BE2C (cell line): ENCODE measurements around the gene TMEM150C.

Source experiments
- DNase-seq: peaks from one replicate; pipeline ENCODE4 v3.0.0-alpha.2; 2020
- H3K27me3 ChIP-seq: fragments of 250-450 bp; sonication (Bioruptor Pico); 2 replicates; pipeline ENCODE4 v1.5.1; 2020; ENCODE audit warnings: mild to moderate bottlenecking
- H3K36me3 ChIP-seq: fragments of 250-450 bp; sonication (Bioruptor Pico); 2 replicates; pipeline ENCODE4 v1.5.1; 2020; ENCODE audit warnings: mild to moderate bottlenecking
- H3K4me1 ChIP-seq: fragments of 250-450 bp; sonication (Bioruptor Pico); 2 replicates; pipeline ENCODE4 v1.5.1; 2020
- H3K4me3 ChIP-seq: 2 replicates; pipeline ENCODE4 v1.5.1; 2011; ENCODE audit warnings: low read depth, low read length
- H3K9me3 ChIP-seq: fragments of 250-450 bp; sonication (Bioruptor Pico); 2 replicates; pipeline ENCODE4 v1.5.1; 2020
- TF ChIP-seq, protein P1 (sequence below): IDR thresholded peaks from 2 replicates; pipeline ENCODE4 v1.5.1; 2012; ENCODE audit warnings: mild to moderate bottlenecking, low read depth, low read length

TMEM150C gene

DNA sequence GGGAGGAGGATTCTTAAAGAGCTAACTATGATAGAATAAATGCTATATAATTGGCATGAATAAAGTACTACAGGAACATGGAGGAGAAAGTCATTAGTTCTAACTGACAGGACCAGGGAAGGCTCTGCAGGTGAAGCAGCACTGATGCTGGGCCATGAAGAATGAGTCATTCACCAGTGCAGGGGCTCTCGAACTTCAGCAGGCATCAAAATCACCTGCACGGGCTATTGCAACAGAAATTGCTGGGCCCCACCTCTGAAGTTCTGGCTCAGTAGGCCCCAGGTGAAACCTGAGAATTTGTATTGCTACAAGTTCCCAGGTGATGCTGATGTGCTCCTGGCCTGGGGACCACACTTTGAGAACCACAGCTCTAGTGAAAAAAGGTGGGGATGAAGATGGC is 33.7 kb downstream of the TMEM150C start:
- TF ChIP-seq, protein P1, sequence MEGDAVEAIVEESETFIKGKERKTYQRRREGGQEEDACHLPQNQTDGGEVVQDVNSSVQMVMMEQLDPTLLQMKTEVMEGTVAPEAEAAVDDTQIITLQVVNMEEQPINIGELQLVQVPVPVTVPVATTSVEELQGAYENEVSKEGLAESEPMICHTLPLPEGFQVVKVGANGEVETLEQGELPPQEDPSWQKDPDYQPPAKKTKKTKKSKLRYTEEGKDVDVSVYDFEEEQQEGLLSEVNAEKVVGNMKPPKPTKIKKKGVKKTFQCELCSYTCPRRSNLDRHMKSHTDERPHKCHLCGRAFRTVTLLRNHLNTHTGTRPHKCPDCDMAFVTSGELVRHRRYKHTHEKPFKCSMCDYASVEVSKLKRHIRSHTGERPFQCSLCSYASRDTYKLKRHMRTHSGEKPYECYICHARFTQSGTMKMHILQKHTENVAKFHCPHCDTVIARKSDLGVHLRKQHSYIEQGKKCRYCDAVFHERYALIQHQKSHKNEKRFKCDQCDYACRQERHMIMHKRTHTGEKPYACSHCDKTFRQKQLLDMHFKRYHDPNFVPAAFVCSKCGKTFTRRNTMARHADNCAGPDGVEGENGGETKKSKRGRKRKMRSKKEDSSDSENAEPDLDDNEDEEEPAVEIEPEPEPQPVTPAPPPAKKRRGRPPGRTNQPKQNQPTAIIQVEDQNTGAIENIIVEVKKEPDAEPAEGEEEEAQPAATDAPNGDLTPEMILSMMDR = no peak
- Histone ChIP-seq H3K27me3 (no peaks in the 10 kb centered on the region), H3K36me3 (no peaks in the 10 kb centered on the region), H3K4me1 (no peaks in the 10 kb centered on the region), H3K4me3 (no peak overlapping the region), H3K9me3 (no peaks in the 10 kb centered on the region)
- no peak for DNase-seq

DNA sequence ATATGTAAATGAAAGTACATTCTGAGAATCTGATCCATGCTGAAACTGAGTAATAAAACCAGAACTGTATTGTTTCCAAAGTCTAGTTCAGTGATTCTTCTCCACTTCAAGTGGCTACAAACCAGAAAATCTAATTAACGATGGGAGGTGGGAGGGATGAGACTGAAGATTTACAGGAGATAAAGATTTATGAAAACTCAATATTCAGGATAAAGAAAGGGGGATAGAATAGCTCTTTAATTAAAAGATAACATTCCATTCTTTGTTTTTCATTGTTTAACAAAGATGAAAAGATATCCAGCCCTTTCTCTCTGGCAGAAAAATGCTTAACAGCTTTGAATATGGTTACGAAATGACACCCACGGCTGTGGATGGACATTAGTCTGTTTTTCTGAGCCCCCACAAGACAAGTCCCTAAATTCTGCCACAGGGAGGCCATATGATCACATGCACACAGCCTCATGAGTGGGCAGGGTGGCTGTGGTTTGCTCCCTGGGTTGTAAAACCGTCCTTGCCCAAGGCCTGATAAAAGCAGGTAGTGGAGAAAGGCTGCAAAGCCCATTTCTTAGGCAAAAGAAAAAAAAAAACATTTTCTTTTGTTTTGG is 36.4 kb downstream of the TMEM150C start:
- Histone ChIP-seq H3K9me3 (no peaks in the 10 kb centered on the region), H3K4me1 (no peaks in the 10 kb centered on the region), H3K4me3 (no peak overlapping the region), H3K27me3 (no peaks in the 10 kb centered on the region), H3K36me3 (no peaks in the 10 kb centered on the region)
- no peak for DNase-seq
- TF ChIP-seq, protein P1 = no peak

DNA sequence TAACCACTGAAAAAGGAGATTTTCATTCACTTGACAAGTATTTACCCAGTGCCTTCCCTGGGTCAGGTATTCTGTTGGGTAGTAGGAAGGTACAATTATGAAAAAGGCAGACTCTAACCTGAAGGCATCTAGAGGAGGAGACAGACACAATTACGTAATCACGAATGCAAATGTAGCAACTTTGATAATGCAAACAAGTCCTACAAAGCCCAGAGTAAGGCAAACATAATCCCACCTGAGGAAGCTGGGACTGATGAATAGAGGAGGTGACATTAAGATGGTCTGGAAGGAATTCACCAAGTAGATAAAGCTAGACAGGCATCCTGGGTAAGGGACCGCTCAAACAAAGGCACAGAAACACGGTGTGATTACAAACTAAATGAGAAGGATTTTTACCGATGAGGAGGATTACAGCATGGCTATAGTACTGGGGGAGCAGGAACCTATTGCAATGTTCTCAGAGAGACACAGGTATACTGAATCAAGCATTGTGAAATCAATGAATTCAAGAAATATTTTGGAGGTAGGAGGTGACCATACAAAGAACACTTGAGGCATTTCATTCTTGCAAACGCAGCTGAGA is 37.1 kb downstream of the TMEM150C start:
- Histone ChIP-seq H3K4me1 (no peaks in the 10 kb centered on the region), H3K4me3 (no peak overlapping the region), H3K36me3 (no peaks in the 10 kb centered on the region), H3K27me3 (no peaks in the 10 kb centered on the region), H3K9me3 (no peaks in the 10 kb centered on the region)
- DNase-seq = no peak
- TF ChIP-seq, protein P1 = no peak

DNA sequence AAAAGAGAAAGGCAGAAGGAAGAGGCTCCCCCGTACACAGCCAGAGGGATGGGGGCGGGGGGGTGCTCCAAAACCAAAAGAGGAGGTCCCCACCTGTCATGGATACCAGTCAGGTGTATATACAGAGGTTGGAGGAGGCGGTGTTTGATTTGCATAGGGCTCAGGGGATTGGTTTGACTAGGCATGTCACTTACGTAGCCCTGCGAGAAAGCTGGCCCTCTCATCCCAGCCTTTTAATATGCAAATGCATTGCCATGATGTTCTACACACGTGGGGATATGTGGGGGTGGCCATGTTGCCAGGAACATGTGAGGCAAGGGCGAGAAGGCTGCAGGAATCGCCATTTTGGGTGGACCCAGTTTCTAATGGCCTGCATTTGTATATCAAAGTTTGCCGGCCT is 38.6 kb downstream of the TMEM150C start:
- Histone ChIP-seq H3K9me3 (no peaks in the 10 kb centered on the region), H3K36me3 (no peaks in the 10 kb centered on the region), H3K27me3 (no peaks in the 10 kb centered on the region), H3K4me1 (no peaks in the 10 kb centered on the region), H3K4me3 (no peak overlapping the region)
- DNase-seq = no peak
- TF ChIP-seq, protein P1 = no peak

DNA sequence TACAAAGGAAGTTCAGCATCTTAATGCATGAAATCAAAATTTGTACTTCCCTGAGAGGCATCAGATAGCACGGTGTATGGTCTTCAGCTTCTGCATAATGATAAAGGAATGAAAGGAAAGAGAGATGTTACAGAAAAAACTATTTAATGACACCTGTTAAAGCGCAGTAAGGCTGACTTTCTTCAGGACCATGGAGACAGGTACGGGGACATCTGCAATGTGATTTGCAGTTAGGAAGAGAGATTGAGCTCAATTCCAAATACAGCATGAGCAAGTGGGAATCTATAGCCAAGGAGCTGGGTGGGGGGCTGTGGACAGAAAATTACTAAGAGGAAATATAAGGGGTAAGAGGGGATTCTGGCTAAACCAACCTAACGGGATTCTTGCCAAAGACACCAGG is 39.3 kb downstream of the TMEM150C start:
- Histone ChIP-seq H3K27me3 (no peaks in the 10 kb centered on the region), H3K4me1 (no peaks in the 10 kb centered on the region), H3K36me3 (no peaks in the 10 kb centered on the region), H3K4me3 (no peak overlapping the region), H3K9me3 (no peaks in the 10 kb centered on the region)
- no peak for DNase-seq
- TF ChIP-seq, protein P1 = no peak

DNA sequence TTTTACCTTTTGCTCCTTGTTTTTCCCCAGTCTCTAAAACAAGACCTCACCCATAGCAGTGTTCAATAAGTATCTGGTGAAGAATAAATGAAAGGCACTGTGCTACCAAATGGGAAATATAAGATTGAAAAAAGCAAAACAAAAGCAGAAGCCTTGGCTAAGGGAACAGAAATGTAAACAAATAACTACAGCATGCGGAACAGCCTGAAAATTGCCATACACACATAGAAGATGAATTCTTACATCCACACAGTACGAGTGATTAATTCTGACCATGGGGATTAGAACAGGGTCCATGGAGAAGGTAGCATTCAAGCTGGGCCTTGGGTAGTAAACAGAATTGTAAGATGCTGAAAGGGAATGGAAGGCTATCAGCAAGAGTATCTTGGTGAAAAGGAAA is 40.5 kb downstream of the TMEM150C start:
- TF ChIP-seq, protein P1 = no peak

More for the DNA sequence above, 40.5 kb downstream of the TMEM150C start:
- no peak for DNase-seq
- H3K36me3 ChIP-seq = no peaks in the 10 kb centered on the region
- H3K9me3 ChIP-seq = no peaks in the 10 kb centered on the region
- H3K27me3 ChIP-seq = no peaks in the 10 kb centered on the region
- H3K4me1 ChIP-seq = no peaks in the 10 kb centered on the region
- H3K4me3 ChIP-seq = no peak overlapping the region
